ENCODE results near the gene AKNA. TPM values are rescaled to one million over a fixed set of nuclear protein-coding genes. Genes with fewer than 3 reads are reported as not detected.

Gene AKNA
- total RNA-seq, 1 donor from 2014 or later = 14.0 TPM

DNA sequence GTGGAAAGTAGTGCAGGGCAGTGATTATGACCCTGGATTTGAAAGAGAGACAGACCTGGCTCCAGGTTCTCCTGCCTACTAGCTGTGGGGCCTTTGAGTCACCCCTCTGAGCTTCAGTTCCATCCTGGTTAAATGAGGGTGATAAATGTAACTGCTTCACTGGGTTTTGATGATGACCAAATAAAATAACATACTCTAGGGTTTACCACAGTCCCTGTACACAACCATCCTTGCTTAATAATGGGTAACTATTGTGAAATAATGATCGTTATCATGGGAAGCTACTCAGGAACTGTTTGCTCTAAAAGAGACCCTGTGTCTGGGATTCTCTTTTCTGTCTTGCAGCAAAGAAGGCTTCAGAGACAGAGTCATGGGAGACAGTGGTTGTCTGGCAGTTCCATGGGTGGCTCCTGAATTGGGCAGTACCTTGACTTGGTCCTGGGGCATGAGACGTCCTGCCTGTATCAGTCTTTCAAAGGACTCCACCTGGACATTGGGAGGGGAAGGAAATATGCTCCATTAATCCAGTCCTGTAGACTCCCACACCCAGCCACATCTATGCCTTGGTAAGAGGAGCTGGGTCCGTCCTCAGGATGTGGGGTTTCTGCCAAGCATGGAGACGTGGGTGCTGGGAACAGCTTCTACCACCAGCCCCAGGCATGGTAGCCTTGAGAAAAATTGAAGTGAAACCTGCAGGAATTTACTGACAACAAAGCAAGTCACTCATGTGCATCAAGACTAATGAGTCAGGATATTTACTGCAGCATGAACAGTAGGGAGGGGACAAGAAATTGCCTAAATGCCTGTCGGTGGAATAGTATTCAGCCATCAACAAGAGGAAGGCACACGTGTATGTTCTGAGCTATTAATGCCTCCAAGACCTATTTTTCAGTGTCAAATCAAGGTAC lies 23.4 kb downstream of the AKNA start:
- H3K36me3 Mint-ChIP-seq = peaks cover 13% of the 10 kb centered on the region

DNA sequence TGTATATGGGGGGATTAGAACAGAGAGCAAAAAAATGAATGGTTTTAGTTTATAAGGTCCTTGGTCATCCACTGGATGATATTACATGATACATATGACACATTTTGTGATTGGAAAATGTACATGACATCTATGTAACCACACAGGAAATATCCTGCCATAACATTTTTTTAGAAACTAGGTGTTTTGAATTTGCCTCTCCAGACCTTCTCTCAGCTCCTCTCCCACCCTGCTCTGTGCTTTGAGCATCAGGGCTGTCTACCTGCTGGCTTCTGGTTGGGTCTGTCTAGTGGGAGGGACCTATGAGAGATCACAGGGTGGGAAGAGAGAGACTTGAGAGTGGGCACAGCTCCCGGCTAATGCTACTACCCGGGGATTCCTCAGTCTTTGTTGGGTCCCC lies 24.4 kb downstream of the AKNA start:
- no peaks in the 10 kb centered on the region for H3K27me3 Mint-ChIP-seq
- no peaks in the 10 kb centered on the region for H3K9me3 Mint-ChIP-seq
- H3K27ac Mint-ChIP-seq = no peak overlapping the region
- peaks cover 14% of the 10 kb centered on the region for H3K36me3 Mint-ChIP-seq
- no peaks in the 10 kb centered on the region for H3K4me1 Mint-ChIP-seq (ENCODE audit: unreplicated experiment)
- TF ChIP-seq, protein P1, sequence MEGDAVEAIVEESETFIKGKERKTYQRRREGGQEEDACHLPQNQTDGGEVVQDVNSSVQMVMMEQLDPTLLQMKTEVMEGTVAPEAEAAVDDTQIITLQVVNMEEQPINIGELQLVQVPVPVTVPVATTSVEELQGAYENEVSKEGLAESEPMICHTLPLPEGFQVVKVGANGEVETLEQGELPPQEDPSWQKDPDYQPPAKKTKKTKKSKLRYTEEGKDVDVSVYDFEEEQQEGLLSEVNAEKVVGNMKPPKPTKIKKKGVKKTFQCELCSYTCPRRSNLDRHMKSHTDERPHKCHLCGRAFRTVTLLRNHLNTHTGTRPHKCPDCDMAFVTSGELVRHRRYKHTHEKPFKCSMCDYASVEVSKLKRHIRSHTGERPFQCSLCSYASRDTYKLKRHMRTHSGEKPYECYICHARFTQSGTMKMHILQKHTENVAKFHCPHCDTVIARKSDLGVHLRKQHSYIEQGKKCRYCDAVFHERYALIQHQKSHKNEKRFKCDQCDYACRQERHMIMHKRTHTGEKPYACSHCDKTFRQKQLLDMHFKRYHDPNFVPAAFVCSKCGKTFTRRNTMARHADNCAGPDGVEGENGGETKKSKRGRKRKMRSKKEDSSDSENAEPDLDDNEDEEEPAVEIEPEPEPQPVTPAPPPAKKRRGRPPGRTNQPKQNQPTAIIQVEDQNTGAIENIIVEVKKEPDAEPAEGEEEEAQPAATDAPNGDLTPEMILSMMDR (conservative IDR thresholded peaks at IDR 0.05) = no peak
- no peak for DNase-seq (ENCODE audit: extremely low spot score, unreplicated experiment)
- no peak overlapping the region for H3K4me3 Mint-ChIP-seq

More for the DNA sequence above, 23.4 kb downstream of the AKNA start:
- Mint-ChIP-seq H3K4me1 (ENCODE audit: unreplicated experiment) (no peaks in the 10 kb centered on the region), H3K9me3 (no peaks in the 10 kb centered on the region), H3K27me3 (no peaks in the 10 kb centered on the region), H3K27ac (no peak overlapping the region), H3K4me3 (no peak overlapping the region)
- DNase-seq (ENCODE audit: extremely low spot score, unreplicated experiment) = no peak
- TF ChIP-seq, protein P1 (conservative IDR thresholded peaks at IDR 0.05) = no peak

DNA sequence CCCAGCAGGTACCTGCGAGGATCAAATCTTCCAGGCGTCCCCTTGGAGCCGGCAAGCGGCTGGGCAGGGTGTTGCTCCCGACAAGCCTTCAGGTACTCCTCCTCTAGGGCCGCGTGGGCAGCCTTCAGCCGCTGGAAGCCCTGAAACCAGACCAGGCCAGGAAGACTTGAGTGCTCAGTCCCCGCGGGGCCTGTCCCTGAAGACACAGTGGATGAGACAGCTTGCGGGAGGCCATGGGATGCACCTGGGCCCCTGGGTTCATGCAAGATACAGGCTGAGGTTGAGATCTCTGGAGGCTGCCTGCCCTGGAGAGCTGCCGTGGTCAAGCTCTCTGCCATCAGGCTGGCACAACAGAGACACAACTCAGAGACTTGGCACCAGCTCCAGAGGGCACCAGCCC lies 25.4 kb downstream of the AKNA start:
- Mint-ChIP-seq H3K27ac (no peak overlapping the region), H3K9me3 (no peaks in the 10 kb centered on the region), H3K36me3 (peaks cover 18% of the 10 kb centered on the region), H3K4me1 (ENCODE audit: unreplicated experiment) (no peaks in the 10 kb centered on the region), H3K27me3 (no peaks in the 10 kb centered on the region), H3K4me3 (no peak overlapping the region)
- TF ChIP-seq, protein P1 (conservative IDR thresholded peaks at IDR 0.05) = no peak
- no peak for DNase-seq (ENCODE audit: extremely low spot score, unreplicated experiment)

DNA sequence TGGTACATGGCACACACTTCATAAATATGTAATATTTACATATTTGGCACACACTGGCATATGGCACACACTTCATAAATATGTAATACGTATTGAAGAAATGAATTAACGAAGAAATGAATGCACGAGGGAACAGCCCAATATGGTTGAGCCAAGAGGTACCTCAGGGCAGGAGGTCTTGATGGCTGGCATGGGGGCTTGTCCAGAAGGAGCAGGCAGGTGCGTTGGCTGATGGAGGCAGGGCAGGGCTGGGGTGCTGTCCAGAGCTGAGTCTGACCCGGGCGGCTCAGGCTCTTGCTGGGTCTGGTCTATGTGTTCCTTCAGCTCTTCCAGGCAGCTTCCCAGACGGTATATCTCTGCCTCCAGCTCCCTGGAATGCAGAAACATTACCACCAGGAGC lies 26.2 kb downstream of the AKNA start:
- Mint-ChIP-seq H3K4me3 (no peak overlapping the region), H3K27ac (no peak overlapping the region), H3K9me3 (no peaks in the 10 kb centered on the region), H3K4me1 (ENCODE audit: unreplicated experiment) (no peaks in the 10 kb centered on the region), H3K36me3 (peaks cover 18% of the 10 kb centered on the region), H3K27me3 (no peaks in the 10 kb centered on the region)
- TF ChIP-seq, protein P1 (conservative IDR thresholded peaks at IDR 0.05) = no peak
- no peak for DNase-seq (ENCODE audit: extremely low spot score, unreplicated experiment)

DNA sequence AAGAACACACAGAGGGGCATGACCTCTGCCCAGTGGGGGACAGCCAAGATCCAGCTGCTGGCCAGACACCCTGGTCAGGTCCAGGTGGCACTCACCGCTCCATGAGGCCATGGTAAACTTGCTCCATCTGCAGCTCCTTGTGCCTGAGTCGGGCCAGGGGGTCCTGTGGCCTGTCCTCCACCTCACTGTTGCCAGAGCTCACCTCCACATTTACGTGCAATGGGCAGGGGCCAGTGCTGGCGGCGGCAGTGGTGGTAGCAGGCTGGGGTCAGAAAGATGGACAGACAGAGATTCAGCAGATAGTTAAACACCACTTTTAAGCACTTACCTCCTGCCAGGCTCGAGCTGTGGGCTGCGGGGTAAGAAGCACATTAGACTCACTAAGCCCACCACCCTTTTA lies 28.0 kb downstream of the AKNA start:
- TF ChIP-seq, protein P1 (conservative IDR thresholded peaks at IDR 0.05) = no peak

More for the DNA sequence above, 28.0 kb downstream of the AKNA start:
- H3K27me3 Mint-ChIP-seq = no peaks in the 10 kb centered on the region
- no peaks in the 10 kb centered on the region for H3K4me1 Mint-ChIP-seq (ENCODE audit: unreplicated experiment)
- no peak for DNase-seq (ENCODE audit: extremely low spot score, unreplicated experiment)
- no peak overlapping the region for H3K4me3 Mint-ChIP-seq
- no peaks in the 10 kb centered on the region for H3K9me3 Mint-ChIP-seq
- no peak overlapping the region for H3K27ac Mint-ChIP-seq
- peaks cover 16% of the 10 kb centered on the region for H3K36me3 Mint-ChIP-seq

Data from type B pancreatic cell (in vitro differentiated cells).